ENCODE results near the gene AGA.

The AGA gene

GRCh38 chr4:177441803-177442622 lies at the start of gene AGA:
AGA (minus strand) TSS chr4:177442437; CDS start chr4:177442375, 62 bp downstream.
- peak; percentile 93 for DNase-seq (ENCODE audit: low spot score)

GRCh38 chr4:177492022-177492421 lies 49.8 kb upstream of the AGA start:
- DNase-seq (ENCODE audit: low spot score), result no peak

GRCh38 chr4:177490769-177491168 lies 48.5 kb upstream of the AGA start:
- DNase-seq (ENCODE audit: low spot score), result no peak

DNA sequence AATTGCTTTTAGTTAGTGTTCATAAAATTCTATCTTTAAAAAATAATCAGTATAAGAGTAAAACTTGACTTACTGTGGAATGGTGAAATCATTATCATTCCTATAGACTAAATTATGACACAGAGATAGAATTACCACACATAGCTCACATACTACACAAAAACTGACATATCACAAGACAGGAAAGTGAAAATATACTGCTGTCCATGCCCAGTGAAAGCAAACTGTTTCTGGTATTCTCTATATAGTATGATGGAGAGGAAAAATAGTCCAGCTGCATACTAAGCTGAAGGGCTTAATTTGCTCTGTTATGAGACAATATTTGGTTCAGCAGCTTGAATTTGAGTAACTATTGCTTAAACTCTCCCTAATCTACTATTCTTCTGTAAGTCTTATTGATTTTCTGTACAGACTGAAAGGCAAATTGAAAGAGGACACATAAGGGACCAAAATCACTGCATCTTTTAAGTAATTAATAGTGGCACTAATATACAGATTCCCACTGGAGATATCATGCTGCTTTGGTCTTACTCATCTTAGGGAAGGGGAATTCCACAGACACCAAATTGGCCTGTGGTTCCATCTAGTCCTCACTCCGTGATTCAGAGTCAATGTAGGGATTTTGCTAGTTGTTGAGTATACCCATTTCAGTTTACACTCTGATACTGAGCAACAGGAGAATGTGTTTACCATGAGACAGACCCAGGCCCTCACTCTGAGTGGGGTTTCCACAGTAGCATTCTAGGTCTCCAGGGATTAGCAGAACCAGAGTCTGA lies 47.4 kb upstream of the AGA start:
- no peak for DNase-seq (ENCODE audit: low spot score)

- DNase-seq (ENCODE audit: low spot score), result no peak
Observed at GRCh38 chr4:177487977-177488376, 45.7 kb upstream of the AGA start.

GRCh38 chr4:177485528-177485927 lies 43.3 kb upstream of the AGA start:
- no peak for DNase-seq (ENCODE audit: low spot score)

- DNase-seq (ENCODE audit: low spot score), result no peak
Observed at GRCh38 chr4:177484613-177485021, 42.4 kb upstream of the AGA start.

DNA sequence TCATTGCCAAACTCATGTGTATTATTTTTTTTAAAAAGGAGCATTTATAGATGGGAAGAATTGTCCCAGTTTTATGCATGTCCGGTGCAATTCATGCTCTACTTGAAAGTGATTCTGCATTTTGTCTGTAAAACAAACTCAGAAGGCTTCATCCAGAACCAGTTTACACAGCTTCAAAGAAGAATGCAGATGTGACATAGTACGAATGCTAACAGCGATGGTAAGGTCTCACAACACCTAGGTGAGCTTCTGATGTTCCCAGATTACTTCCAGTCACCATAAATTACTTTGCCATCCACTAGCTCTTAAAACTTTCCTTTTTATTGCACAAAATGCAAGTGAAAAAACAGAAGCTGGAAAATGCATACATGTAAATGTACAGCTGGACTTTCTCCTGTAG lies 41.5 kb upstream of the AGA start:
- no peak for DNase-seq (ENCODE audit: low spot score)

- DNase-seq (ENCODE audit: low spot score), result no peak
Observed at GRCh38 chr4:177483271-177483670, 41.0 kb upstream of the AGA start.

GRCh38 chr4:177482367-177482766 lies 40.1 kb upstream of the AGA start:
- no peak for DNase-seq (ENCODE audit: low spot score)

GRCh38 chr4:177480795-177481194 lies 38.6 kb upstream of the AGA start:
- DNase-seq (ENCODE audit: low spot score), result no peak

- no peak for DNase-seq (ENCODE audit: low spot score)
Observed at GRCh38 chr4:177479063-177479462, 36.8 kb upstream of the AGA start.

- no peak for DNase-seq (ENCODE audit: low spot score)
Observed at GRCh38 chr4:177478496-177478895, 36.3 kb upstream of the AGA start.

- no peak for DNase-seq (ENCODE audit: low spot score)
Observed at GRCh38 chr4:177473991-177474390, 31.8 kb upstream of the AGA start.

DNA sequence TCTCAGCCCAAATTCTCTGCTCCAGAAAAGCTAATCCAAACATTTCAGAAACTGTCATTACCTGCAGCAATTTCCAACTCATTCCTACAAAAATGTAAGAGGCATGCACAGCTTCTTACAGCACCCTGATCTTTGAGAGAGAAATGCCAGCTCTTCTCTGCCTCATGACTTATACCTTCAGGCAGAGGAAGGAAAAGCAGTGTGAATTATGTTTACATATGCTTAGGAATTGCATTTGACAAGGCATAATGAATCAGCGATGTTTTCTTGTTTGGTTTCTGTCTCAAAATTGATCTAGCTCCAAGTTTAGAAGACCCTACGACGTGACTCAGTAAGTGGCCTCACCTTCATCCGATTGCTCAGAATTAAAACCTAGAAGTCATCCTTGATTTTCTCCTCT lies 21.8 kb upstream of the AGA start:
- no peak for DNase-seq (ENCODE audit: low spot score)

DNA sequence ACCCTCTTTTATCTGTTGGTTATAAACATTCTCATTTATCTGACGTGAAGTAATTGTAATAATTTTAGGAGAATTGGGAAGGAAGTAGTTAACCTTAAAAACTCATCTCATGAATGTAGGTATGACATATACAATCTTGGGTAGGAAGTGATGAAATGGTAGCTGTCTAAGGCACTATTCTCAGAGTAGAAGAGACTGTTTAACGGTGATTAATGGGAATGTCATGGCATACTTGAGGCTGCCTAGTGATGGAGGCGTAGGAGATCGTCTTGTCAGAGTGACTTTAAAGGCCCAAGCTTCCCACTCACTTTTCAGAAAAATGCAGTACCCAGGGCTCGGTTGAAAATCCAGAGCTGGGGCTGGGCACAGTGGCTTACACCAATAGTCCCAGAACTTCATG lies 19.4 kb upstream of the AGA start:
- no peak for DNase-seq (ENCODE audit: low spot score)

GRCh38 chr4:177460460-177460859 lies 18.2 kb upstream of the AGA start:
- DNase-seq (ENCODE audit: low spot score), result no peak

- peak; percentile 60 for DNase-seq (ENCODE audit: low spot score)
Observed at GRCh38 chr4:177455561-177455970, 13.3 kb upstream of the AGA start.

DNA sequence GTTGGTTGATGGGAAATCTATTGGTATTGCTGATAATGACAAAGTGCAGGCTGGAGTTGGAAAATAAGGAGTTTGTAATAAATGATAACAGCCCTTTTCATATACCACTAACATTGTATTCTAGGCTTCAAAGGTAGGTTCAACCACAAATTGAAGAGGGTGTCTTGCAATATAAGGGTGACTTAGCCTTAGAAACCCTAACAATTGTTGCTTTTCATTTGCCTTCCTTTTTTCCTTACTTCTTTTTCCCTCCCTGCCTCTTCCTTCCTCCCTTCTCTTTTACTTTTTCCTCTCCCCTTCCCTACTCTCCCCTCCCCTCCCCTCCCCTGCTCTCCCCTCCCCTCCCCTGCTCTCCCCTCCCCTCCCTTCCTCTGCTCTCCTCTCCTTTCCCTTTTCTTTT lies 10.9 kb upstream of the AGA start:
- no peak for DNase-seq (ENCODE audit: low spot score)

GRCh38 chr4:177451108-177451500 lies 8.9 kb upstream of the AGA start:
- DNase-seq (ENCODE audit: low spot score), result peak; percentile 11

GRCh38 chr4:177450426-177451107 lies 8.3 kb upstream of the AGA start:
- no peak for DNase-seq (ENCODE audit: low spot score)

- DNase-seq (ENCODE audit: low spot score), result no peak
Observed at GRCh38 chr4:177448850-177449249, 6.6 kb upstream of the AGA start.

All from LoVo (cell line).